Measurements from ENCODE around the gene UPK2. TPM values are rescaled to one million over a fixed set of nuclear protein-coding genes. Genes with fewer than 3 reads are reported as not detected.

The UPK2 gene
- not detected for polyA plus RNA-seq (2012; ENCODE audit: insufficient read length, low read depth)

- TF ChIP-seq TAF1 (IDR thresholded peaks at IDR 0.05; ENCODE audit: borderline replicate concordance, insufficient read depth, low read length): no peak
- TF ChIP-seq FOXP2 (optimal IDR thresholded peaks at IDR 0.05; ENCODE audit: borderline replicate concordance, extremely low read depth, extremely low read length, insufficient read depth): peak; percentile 83
- TF ChIP-seq REST (IDR thresholded peaks at IDR 0.05; ENCODE audit: insufficient read depth in 1 of 2, low read depth in 2 of 2, low read length in 2 of 2): 0 out of 4 replicates have a peak, but pooled peaks of 1 of the 2 experiments have one; percentile 25
- no peak for TF ChIP-seq POLR2AphosphoS5 (IDR thresholded peaks at IDR 0.05; ENCODE audit: low read depth, low read length)
- no peak for TF ChIP-seq SIN3A (IDR thresholded peaks at IDR 0.05; ENCODE audit: borderline replicate concordance, insufficient read depth, low read length)
Measured at GRCh38 chr11:118956094-118956846, at the start of gene UPK2. Gene UPK2, plus strand, starts transcription at chr11:118956298. Its CDS starts 53 bp downstream, at chr11:118956351.

- TF ChIP-seq POLR2AphosphoS5 (IDR thresholded peaks at IDR 0.05; ENCODE audit: low read depth, low read length): no peak
Measured at GRCh38 chr11:118907051-118908042, 48.8 kb upstream of the UPK2 start.

- TF ChIP-seq POLR2AphosphoS5 (IDR thresholded peaks at IDR 0.05; ENCODE audit: low read depth, low read length) (no peak), SIN3A (IDR thresholded peaks at IDR 0.05; ENCODE audit: borderline replicate concordance, insufficient read depth, low read length) (no peak), TAF1 (IDR thresholded peaks at IDR 0.05; ENCODE audit: borderline replicate concordance, insufficient read depth, low read length) (no peak), REST (IDR thresholded peaks at IDR 0.05; ENCODE audit: insufficient read depth in 1 of 2, low read depth in 2 of 2, low read length in 2 of 2) (no peak), FOXP2 (optimal IDR thresholded peaks at IDR 0.05; ENCODE audit: borderline replicate concordance, extremely low read depth, extremely low read length, insufficient read depth) (no peak)
Measured at GRCh38 chr11:118908264-118908663, 47.8 kb upstream of the UPK2 start.

- TF ChIP-seq POLR2AphosphoS5 (IDR thresholded peaks at IDR 0.05; ENCODE audit: low read depth, low read length) (no peak), SIN3A (IDR thresholded peaks at IDR 0.05; ENCODE audit: borderline replicate concordance, insufficient read depth, low read length) (no peak), REST (IDR thresholded peaks at IDR 0.05; ENCODE audit: insufficient read depth in 1 of 2, low read depth in 2 of 2, low read length in 2 of 2) (no peak), TAF1 (IDR thresholded peaks at IDR 0.05; ENCODE audit: borderline replicate concordance, insufficient read depth, low read length) (no peak), FOXP2 (optimal IDR thresholded peaks at IDR 0.05; ENCODE audit: borderline replicate concordance, extremely low read depth, extremely low read length, insufficient read depth) (no peak)
Measured at GRCh38 chr11:118908901-118909618, 47.0 kb upstream of the UPK2 start.
